Mesodermal cell (in vitro differentiated cells): ENCODE measurements around the gene WBP2NL. TPM values are rescaled to one million over a fixed set of nuclear protein-coding genes. Genes with fewer than 3 reads are reported as not detected.
A peak's percentile ranks its signal among the peaks of the same experiment; 100 is the strongest.
"Not testable (repeated sequence)": the region's sequence is repeated elsewhere in the genome, so short reads cannot be mapped to it uniquely, and the experiment has no call there.

Source experiments
- H3K27ac ChIP-seq: 2 replicates; pipeline ENCODE4 v1.7.0; 2013; ENCODE audit warnings: mild to moderate bottlenecking, low read depth, low read length, moderate library complexity; ENCODE audit not compliant: severe bottlenecking
- H3K36me3 ChIP-seq: 2 replicates; pipeline ENCODE4 v1.7.1; 2013; ENCODE audit warnings: mild to moderate bottlenecking, low read length, moderate library complexity; ENCODE audit not compliant: control insufficient read depth, insufficient read depth
- H3K4me1 ChIP-seq: one replicate; pipeline ENCODE4 v1.7.1; 2013; ENCODE audit warnings: mild to moderate bottlenecking, low read length; ENCODE audit not compliant: insufficient read depth, control insufficient read depth, poor library complexity, severe bottlenecking
- H3K4me3 ChIP-seq: 2 replicates; pipeline ENCODE4 v1.7.0; 2013; ENCODE audit warnings: low read length, control low read depth, mild to moderate bottlenecking; ENCODE audit not compliant: insufficient read depth, poor library complexity, severe bottlenecking; ENCODE audit errors: extremely low read depth
- H3K9me3 ChIP-seq: 2 replicates; pipeline ENCODE4 v1.7.1; 2013; ENCODE audit warnings: mild to moderate bottlenecking, low read length, moderate library complexity; ENCODE audit not compliant: control insufficient read depth
- WGBS, 2 experiments: methylation state at CpG; one replicate each; pipeline ENCODE4 v1.1.5; 2013; ENCODE audit warnings: missing lambda C conversion rate in 2 of 2; ENCODE audit not compliant: insufficient coverage in 2 of 2; 5-methylcytosine and 5-hydroxymethylcytosine counted together
- polyA plus RNA-seq, 2 experiments: library from polyadenylated mRNA; stranded (reverse); fragments of 50-300 nt; gene quantifications; one replicate each; pipeline ENCODE4 v1.2.3, GENCODE V29; 2013

Gene WBP2NL, protein sequence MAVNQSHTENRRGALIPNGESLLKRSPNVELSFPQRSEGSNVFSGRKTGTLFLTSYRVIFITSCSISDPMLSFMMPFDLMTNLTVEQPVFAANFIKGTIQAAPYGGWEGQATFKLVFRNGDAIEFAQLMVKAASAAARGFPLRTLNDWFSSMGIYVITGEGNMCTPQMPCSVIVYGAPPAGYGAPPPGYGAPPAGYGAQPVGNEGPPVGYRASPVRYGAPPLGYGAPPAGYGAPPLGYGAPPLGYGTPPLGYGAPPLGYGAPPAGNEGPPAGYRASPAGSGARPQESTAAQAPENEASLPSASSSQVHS
- not detected for polyA plus RNA-seq (2013, experiment 1 of 2)
- not detected for polyA plus RNA-seq (2013, experiment 2 of 2)

DNA sequence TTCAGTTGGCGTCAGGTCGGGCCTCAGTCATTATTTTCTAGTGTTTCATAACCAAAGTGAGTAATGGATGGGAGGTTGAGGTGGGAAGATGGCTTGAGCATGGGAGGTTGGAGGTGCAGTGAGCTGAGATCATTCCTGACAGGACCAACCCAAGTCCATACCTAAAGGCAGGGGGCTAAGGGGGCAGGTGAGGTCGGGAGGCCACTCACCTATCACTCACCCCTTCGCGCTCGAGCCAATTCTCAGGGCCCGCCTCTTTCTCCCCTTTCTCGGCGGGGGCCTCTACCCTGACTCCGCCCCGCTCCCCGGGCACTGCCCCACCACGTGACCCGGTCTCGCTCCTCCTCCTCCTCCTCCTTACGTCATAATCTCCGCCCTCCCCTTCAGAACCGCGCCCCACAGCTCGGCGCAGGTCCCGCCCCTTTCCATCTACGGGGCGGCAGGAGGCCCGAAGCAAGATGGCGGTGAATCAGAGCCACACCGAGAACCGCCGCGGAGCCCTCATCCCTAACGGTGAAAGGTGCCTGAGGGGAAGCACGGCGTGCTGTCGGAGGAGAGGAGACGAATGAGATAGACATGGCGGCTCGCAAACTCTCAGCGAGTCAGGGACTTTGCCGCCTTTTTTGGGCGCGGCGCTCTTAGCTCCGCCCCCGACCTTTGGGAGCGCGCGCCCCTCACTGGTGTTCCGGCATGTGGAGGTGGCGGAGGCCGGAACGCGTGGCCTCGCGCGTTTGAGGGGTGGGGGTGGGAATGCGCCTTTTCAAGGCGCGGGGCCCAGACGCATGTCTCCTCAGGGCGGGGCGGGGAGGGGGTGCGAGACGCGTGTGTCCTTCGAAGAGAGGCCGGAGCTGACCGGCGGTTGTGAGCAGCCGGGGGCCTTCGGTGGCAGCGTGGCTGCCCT lies at the start of gene WBP2NL:
Gene WBP2NL (plus strand): TSS at position 428 of the 901 bp plus-strand sequence. CDS start 31 bp downstream, at position 459.
- Histone ChIP-seq H3K36me3 (no peaks in the 10 kb centered on the region), H3K4me1 (no peaks in the 10 kb centered on the region), H3K9me3 (no peaks in the 10 kb centered on the region), H3K27ac (no peak within 1 kb of the TSS), H3K4me3 (no peak within 1 kb of the TSS)
- WGBS, 2 experiments, result 95 to 96% methylated on average over 37 to 71 of the region's 71 CpGs

DNA sequence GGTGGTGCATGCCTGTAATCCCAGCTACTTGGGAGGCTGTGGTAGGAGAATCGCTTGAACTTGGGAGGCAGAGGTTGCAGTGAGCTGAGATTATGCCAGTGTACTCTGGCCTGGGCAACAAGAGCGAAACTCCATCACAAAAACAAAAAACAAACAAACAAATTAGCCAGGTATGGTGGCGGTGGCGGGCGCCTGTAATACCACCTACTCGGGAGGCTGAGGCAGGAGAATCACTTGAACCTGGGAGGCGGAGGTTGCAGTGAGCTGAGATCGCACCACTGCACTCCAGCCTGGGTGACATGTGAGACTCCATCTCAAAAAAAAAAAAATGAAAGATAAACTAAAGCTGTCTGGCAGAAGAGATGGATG lies 49.7 kb upstream of the WBP2NL start:
- 94 to 96% methylated on average over 5 to 6 of the region's 8 CpGs for WGBS, 2 experiments
- not testable (repeated sequence) for H3K4me1 ChIP-seq

DNA sequence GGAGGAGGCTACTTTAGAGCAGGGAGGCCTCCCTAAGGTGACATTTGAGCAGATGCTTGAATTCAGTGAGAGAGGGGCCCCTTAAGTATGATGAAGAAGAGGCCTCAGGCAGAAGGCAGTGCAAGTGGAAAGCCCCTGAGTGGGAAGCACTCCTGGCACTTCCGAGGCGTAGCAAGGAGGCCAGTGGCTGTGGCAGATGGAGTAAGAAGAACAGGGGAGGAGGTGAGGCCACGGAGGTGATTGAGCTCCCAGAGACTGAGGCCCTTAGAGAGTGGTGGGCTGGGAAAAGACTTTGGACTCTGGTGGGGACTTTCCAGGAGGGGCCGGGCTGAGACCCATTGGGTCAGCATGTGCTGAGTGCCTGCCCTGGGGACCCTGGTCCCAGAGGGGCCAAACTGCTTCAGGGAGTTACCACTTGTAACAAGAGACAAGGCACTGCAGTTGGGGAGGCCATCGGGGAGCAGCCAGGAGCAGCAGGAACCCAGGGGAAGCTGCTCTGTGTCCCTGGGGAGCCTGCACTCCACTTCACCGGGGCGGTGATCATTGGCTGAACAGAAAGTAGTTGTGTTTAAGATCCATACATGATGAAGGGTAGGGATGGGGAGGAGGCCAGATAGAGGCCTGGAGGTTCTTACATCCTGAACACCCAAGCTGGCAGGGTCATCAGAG lies 49.2 kb upstream of the WBP2NL start:
- Histone ChIP-seq H3K4me1 (peaks cover 3% of the 10 kb centered on the region), H3K36me3 (peaks cover 8% of the 10 kb centered on the region), H3K27ac (no peak overlapping the region), H3K9me3 (no peaks in the 10 kb centered on the region), H3K4me3 (no peak overlapping the region)
- 94 to 97% methylated on average over 5 to 7 of the region's 7 CpGs for WGBS, 2 experiments

More for the DNA sequence above, 49.7 kb upstream of the WBP2NL start:
- H3K9me3 ChIP-seq, H3K4me3 ChIP-seq, H3K27ac ChIP-seq: not testable (repeated sequence)
- peaks cover 14% of the 10 kb centered on the region for H3K36me3 ChIP-seq

DNA sequence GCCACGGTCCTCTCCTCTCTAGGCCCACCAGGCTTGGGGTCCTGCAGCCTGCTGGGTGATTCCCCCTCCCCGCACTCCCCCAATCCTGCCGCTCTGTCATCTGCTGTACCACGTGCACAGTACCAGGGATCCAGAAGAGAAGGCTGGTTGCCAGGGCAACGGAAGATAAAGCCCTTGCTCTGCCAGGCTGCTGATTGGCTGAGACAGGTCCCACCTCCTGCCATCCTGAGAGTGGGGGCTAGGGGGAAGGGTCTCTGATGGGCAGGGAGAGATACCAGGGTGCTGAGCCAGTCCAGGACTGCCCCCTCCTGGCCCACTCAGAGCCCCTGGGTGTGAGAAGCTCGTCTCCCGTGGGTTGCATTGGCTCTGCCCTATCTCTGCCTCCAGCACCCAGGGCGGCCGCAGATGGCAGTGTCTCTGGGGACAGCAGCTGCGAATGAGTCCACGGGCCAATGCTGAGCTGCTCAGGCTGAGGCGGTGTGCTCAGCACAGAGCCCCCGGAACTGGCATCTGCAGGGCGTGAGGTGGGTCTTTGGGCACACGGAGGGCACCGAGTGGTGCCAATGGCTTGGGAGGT lies 46.6 kb upstream of the WBP2NL start, which contains the start of gene SMIM45:
Gene SMIM45 (plus strand): TSS at position 253 of the 577 bp plus-strand sequence.
- 64 to 83% methylated on average over 14 of the region's 16 CpGs for whole genome bisulfite sequencing, 2 experiments
- no peak within 1 kb of the TSS for H3K27ac ChIP-seq
- H3K4me3 ChIP-seq, result no peak within 1 kb of the TSS
- no peaks in the 10 kb centered on the region for H3K4me1 ChIP-seq
- H3K36me3 ChIP-seq, result no peaks in the 10 kb centered on the region
- H3K9me3 ChIP-seq, result no peaks in the 10 kb centered on the region

DNA sequence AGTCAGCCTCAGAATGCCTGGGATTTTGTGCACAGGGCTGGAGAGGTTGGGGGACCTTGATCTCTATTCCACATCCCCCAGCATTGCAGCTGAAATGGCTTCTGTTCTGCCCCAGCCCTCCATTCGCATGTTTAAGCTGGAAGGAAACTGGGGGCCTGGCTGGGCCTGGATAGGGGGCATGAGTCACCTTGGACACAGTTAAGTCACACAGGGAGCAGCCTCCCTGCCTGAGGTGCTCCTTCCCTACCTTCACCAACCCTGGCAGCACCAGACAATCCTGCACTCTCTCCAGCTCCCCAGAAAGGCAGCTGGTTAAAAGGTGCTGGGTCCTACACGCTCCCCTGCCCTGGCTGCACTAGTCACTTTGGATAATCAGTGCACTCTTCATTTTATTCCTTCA lies 45.9 kb upstream of the WBP2NL start:
- no peak overlapping the region for H3K4me3 ChIP-seq
- H3K27ac ChIP-seq, result no peak overlapping the region
- no peaks in the 10 kb centered on the region for H3K36me3 ChIP-seq
- H3K4me1 ChIP-seq, result no peaks in the 10 kb centered on the region
- 100% methylated on average over 1 of the region's 2 CpGs; no CpG with 5 or more reads in 1 of the 2 experiments for WGBS, 2 experiments
- H3K9me3 ChIP-seq, result no peaks in the 10 kb centered on the region

DNA sequence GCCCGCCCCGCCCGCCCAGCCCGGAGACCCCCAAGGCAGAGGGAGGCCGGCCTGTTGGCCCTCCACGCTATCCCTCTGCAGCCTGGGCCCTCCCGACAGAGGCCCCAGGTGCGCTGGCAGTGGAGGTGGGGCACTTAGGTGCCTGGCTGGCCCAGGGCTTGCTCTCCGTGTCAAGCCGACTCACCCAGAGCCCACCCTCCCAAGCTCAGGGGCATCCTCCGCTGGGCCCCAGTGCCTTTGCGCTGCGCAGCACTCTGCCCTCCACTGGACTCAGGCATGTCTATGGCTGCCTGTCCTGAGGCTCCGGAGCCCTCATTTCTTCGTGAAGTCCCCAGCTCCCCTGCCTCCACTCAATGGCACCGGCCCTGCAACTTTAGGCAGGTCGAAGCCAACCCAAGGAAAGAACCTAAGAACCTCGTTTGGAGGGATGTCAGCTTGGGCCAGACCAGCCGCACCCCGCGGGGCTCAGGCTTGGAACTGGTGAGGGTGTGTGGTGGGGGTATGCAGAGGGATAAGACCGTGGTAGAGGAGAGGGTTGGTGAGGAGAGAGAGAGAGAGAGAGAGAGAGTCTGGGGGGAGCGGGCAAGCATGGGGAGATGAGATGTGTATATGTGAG lies 40.5 kb upstream of the WBP2NL start:
- no peak overlapping the region for H3K27ac ChIP-seq
- no peaks in the 10 kb centered on the region for H3K36me3 ChIP-seq
- H3K4me3 ChIP-seq, result no peak overlapping the region
- 70 to 85% methylated on average over 12 to 16 of the region's 23 CpGs for WGBS, 2 experiments
- no peaks in the 10 kb centered on the region for H3K9me3 ChIP-seq
- H3K4me1 ChIP-seq, result no peaks in the 10 kb centered on the region

DNA sequence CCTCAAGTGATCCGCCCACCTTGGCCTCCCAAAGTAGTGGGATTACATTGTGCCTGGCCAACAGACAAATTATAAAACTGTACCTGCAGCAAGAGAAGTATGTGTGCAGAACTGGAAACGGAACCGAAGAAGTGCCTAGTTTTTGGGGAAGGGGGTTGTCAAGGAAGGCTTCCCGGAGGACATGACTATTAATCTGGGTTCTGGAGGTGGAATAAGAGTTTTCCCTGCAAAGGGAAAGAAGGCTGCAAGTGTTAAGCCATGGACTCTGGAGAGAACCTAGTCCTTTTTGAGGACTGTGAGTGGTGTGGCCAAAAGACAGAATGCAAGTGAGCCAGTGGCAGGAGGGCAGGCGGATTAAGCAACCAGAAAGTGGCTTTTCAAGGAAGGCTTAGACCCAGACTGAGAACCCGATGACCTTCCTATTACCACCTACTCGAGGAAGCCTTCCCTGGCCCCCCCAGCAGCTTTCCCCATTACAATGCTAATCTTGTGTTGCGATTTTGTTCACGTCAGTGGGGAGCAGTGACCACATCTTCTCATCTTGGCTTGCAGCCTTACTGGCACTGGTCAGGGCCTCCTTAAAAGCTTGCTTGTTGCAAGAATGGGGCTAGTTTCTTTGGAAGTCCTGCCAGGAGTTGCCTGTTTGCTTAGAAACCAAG lies 35.0 kb upstream of the WBP2NL start:
- Histone ChIP-seq H3K36me3 (no peaks in the 10 kb centered on the region), H3K4me3 (no peak overlapping the region), H3K27ac (no peak overlapping the region), H3K9me3 (peaks cover 4% of the 10 kb centered on the region), H3K4me1 (peaks cover 5% of the 10 kb centered on the region)
- WGBS, 2 experiments, result 67 to 76% methylated on average over 8 to 9 of the region's 9 CpGs

DNA sequence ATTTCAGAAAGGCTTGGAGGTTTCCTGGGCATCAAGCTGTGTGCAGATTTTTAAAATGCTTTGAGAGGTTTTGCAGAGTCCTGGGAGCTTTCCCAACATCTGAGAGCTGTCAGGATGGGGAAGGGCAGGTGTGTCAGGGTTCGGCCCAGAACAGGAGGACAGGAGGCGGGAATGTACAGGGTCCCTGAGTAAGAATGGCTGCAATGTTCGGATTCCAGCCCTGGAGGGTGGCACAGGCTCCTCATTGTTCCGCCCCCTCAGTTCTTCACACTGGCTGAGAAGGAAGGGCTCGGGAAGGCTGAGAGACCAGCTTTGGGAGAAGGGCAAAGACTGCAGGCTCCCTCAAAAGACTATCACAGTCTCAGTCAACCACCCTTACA lies 34.5 kb upstream of the WBP2NL start:
- Histone ChIP-seq H3K4me3 (no peak overlapping the region), H3K36me3 (no peaks in the 10 kb centered on the region), H3K9me3 (peaks cover 4% of the 10 kb centered on the region), H3K27ac (no peak overlapping the region), H3K4me1 (peaks cover 10% of the 10 kb centered on the region)
- 67 to 79% methylated on average over 4 to 5 of the region's 5 CpGs for WGBS, 2 experiments

DNA sequence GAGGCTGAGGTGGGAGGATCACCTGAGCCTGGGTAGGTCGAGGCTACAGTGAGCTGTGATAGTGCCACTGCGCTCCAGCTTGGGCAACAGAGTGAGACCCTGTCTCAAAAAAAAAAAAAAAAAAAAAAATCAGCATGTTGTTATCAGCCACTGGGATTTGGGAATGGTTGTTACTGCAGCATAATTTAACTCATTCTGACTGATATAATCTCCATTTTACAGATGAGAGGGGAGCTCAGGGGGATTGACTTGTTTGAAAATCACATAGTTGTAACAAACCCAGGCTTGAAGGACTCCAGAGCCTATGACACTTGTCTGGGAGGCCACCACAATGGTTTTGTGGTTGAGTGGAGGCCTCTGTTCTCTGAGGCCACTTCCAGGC lies 32.4 kb upstream of the WBP2NL start:
- Histone ChIP-seq H3K4me3 (no peak overlapping the region), H3K36me3 (no peaks in the 10 kb centered on the region), H3K27ac (peak overlapping the region; percentile 6), H3K4me1 (peaks cover 10% of the 10 kb centered on the region), H3K9me3 (peaks cover 4% of the 10 kb centered on the region)
- WGBS, 2 experiments, result 100% methylated on average over 1 of the region's 2 CpGs
